BE2C (cell line): ENCODE measurements around the gene KRT71.
"Not testable (repeated sequence)": the region's sequence is repeated elsewhere in the genome, so short reads cannot be mapped to it uniquely, and the experiment has no call there.

Experiments
- DNase-seq: peaks from one replicate; pipeline ENCODE4 v3.0.0-alpha.2; 2020
- H3K27me3 ChIP-seq: fragments of 250-450 bp; sonication (Bioruptor Pico); 2 replicates; pipeline ENCODE4 v1.5.1; 2020; ENCODE audit warnings: mild to moderate bottlenecking
- H3K36me3 ChIP-seq: fragments of 250-450 bp; sonication (Bioruptor Pico); 2 replicates; pipeline ENCODE4 v1.5.1; 2020; ENCODE audit warnings: mild to moderate bottlenecking
- H3K4me1 ChIP-seq: fragments of 250-450 bp; sonication (Bioruptor Pico); 2 replicates; pipeline ENCODE4 v1.5.1; 2020
- H3K4me3 ChIP-seq: 2 replicates; pipeline ENCODE4 v1.5.1; 2011; ENCODE audit warnings: low read depth, low read length
- H3K9me3 ChIP-seq: fragments of 250-450 bp; sonication (Bioruptor Pico); 2 replicates; pipeline ENCODE4 v1.5.1; 2020
- TF ChIP-seq, protein P1 (sequence below): IDR thresholded peaks from 2 replicates; pipeline ENCODE4 v1.5.1; 2012; ENCODE audit warnings: mild to moderate bottlenecking, low read depth, low read length

The KRT71 gene

GRCh38 chr12:52600071-52600470 lies 47.1 kb upstream of the KRT71 start:
- DNase-seq, result no peak
- Histone ChIP-seq H3K9me3 (no peaks in the 10 kb centered on the region), H3K27me3 (peaks cover 16% of the 10 kb centered on the region), H3K4me3 (no peak overlapping the region), H3K4me1 (no peaks in the 10 kb centered on the region), H3K36me3 (no peaks in the 10 kb centered on the region)
- TF ChIP-seq, protein P1, sequence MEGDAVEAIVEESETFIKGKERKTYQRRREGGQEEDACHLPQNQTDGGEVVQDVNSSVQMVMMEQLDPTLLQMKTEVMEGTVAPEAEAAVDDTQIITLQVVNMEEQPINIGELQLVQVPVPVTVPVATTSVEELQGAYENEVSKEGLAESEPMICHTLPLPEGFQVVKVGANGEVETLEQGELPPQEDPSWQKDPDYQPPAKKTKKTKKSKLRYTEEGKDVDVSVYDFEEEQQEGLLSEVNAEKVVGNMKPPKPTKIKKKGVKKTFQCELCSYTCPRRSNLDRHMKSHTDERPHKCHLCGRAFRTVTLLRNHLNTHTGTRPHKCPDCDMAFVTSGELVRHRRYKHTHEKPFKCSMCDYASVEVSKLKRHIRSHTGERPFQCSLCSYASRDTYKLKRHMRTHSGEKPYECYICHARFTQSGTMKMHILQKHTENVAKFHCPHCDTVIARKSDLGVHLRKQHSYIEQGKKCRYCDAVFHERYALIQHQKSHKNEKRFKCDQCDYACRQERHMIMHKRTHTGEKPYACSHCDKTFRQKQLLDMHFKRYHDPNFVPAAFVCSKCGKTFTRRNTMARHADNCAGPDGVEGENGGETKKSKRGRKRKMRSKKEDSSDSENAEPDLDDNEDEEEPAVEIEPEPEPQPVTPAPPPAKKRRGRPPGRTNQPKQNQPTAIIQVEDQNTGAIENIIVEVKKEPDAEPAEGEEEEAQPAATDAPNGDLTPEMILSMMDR, result no peak

DNA sequence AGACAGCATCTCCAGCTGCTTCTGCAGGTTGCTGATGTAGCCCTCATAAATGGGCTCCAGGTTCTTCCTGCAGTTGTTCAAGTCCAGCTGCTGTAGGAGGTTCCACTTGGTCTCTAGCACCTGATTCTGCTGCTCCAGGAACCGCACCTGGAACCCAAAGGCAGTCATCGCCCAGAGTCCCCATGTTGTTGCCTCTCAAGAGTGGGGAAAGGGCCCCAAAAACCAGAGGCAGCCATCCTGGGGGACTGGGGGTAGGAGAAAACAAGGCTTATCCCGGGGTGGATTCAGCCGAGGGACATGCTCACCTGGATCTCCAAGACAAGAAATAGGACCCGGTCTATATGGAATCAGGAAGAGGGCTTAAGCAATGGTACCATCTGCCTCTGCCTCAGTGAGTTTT lies 46.0 kb upstream of the KRT71 start:
- no peak for DNase-seq
- no peaks in the 10 kb centered on the region for H3K9me3 ChIP-seq
- no peaks in the 10 kb centered on the region for H3K36me3 ChIP-seq
- no peak overlapping the region for H3K4me3 ChIP-seq
- H3K4me1 ChIP-seq, result no peaks in the 10 kb centered on the region
- TF ChIP-seq, protein P1, result no peak
- peaks cover 16% of the 10 kb centered on the region for H3K27me3 ChIP-seq

GRCh38 chr12:52594237-52594636 lies 41.3 kb upstream of the KRT71 start:
- H3K9me3 ChIP-seq, DNase-seq, H3K4me3 ChIP-seq, H3K4me1 ChIP-seq, H3K36me3 ChIP-seq: not testable (repeated sequence)
- peaks cover 12% of the 10 kb centered on the region for H3K27me3 ChIP-seq

DNA sequence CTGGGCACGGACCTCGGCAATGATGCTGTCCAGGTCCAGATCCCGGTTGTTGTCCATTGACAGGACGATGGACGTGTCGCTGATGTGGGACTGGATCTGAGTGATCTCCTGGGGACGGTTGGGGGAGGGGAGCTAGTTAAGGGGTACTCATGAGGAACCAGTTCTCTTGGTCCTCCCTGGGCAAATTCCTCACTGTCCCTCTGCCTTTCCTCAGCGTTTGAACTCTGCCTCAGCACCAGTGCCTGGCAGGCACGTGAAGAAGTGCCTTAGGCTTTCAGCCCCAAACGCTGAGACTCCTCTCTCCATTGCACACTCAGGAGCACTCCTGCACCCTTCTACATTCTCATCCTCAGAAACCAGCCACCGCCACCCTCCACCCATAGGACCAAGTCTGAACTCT lies 38.6 kb upstream of the KRT71 start:
- DNase-seq, result no peak
- no peaks in the 10 kb centered on the region for H3K36me3 ChIP-seq
- H3K4me3 ChIP-seq, result no peak overlapping the region
- TF ChIP-seq, protein P1, result no peak
- H3K9me3 ChIP-seq, result no peaks in the 10 kb centered on the region
- peaks cover 9% of the 10 kb centered on the region for H3K27me3 ChIP-seq
- no peaks in the 10 kb centered on the region for H3K4me1 ChIP-seq

DNA sequence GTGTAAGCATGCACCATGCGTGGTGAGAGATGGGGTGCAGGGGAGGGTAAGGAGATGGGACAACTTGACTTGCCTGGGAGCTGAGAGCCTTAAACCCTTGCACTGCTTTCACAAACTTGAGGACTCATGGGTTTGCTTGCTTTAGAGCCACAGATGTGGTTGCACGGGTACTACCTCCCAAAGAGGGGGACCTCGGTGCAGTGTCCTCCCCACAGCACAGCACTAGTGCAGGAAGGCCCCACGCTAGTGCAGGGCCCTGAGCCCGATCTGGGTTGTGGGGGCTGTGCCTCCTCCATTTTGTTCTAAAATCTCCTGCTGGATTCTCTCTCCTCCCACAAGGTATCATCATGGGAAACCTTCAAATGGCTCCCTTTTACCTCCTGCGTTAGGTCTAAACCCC lies 37.1 kb upstream of the KRT71 start:
- Histone ChIP-seq H3K9me3 (no peaks in the 10 kb centered on the region), H3K4me1 (no peaks in the 10 kb centered on the region), H3K4me3 (no peak overlapping the region), H3K27me3 (peaks cover 6% of the 10 kb centered on the region), H3K36me3 (no peaks in the 10 kb centered on the region)
- DNase-seq, result no peak
- TF ChIP-seq, protein P1, result no peak

DNA sequence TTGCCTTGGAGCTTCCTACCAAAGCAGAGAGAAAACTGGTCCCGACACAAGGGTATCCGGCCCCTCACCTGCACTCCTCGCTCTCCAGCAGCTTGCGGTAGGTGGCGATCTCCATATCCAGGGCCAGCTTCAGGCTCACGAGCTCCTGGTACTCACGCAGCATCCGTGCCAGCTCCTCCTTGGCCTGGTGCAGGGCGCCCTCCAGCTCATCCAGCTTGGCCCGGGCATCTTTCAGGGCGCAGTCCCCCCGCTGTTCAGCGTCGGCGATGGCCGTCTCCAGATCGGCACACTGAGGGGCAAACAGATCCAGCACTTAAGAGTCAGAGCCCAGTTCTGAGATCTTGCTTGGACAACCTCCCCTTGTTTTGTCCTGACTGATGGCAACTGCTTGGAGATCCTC lies 34.6 kb upstream of the KRT71 start:
- DNase-seq, result no peak
- TF ChIP-seq, protein P1, result no peak
- no peaks in the 10 kb centered on the region for H3K9me3 ChIP-seq
- peaks cover 7% of the 10 kb centered on the region for H3K27me3 ChIP-seq
- H3K36me3 ChIP-seq, result no peaks in the 10 kb centered on the region
- no peaks in the 10 kb centered on the region for H3K4me1 ChIP-seq
- H3K4me3 ChIP-seq, result no peak overlapping the region

DNA sequence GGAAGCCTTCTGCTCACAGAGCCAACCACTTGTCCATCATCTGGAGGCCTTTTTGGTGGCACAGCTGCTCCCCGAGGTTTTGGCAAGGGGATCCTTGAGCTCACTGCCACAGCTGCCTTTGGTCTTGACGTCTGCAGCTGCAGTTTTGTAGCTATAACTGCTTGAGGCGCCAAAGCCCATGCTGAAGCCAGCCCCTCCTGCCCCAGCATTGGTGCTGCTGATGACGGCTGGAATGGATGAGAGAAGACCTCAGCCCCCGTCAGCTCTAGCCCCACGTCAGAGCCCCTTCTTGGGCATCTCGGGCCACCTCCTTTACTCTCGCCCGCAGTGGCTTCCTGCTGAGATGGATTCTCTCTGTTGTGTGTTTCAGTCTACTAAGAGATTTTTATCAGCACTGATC lies 33.0 kb upstream of the KRT71 start:
- DNase-seq, result no peak
- Histone ChIP-seq H3K9me3 (no peaks in the 10 kb centered on the region), H3K36me3 (no peaks in the 10 kb centered on the region), H3K4me1 (no peaks in the 10 kb centered on the region), H3K27me3 (peaks cover 7% of the 10 kb centered on the region), H3K4me3 (no peak overlapping the region)
- TF ChIP-seq, protein P1, result no peak
